ENCODE data around the gene NDUFB5.
"Not testable (repeated sequence)": the region's sequence is repeated elsewhere in the genome, so short reads cannot be mapped to it uniquely, and the experiment has no call there.

Gene NDUFB5

GRCh38 chr3:179630753-179631451 lies 26.3 kb downstream of the NDUFB5 start:
- no peak for DNase-seq (ENCODE audit: low read depth in 3 of 3)

- no peak for DNase-seq (ENCODE audit: low read depth in 3 of 3)
Measured at GRCh38 chr3:179640469-179640868, 35.9 kb downstream of the NDUFB5 start.

GRCh38 chr3:179642871-179643270 lies 38.3 kb downstream of the NDUFB5 start:
- DNase-seq (ENCODE audit: low read depth in 3 of 3): no peak

- not testable (repeated sequence) for DNase-seq (ENCODE audit: low read depth in 3 of 3)
Measured at GRCh38 chr3:179643837-179644236, 39.2 kb downstream of the NDUFB5 start.

GRCh38 chr3:179646177-179646576 lies 41.6 kb downstream of the NDUFB5 start:
- no peak for DNase-seq (ENCODE audit: low read depth in 3 of 3)

- DNase-seq (ENCODE audit: low read depth in 3 of 3): no peak
Measured at GRCh38 chr3:179651687-179652446, 47.3 kb downstream of the NDUFB5 start.

- peak; percentile 17 to 54 (median 24) for DNase-seq (ENCODE audit: low read depth in 3 of 3)
Measured at GRCh38 chr3:179652447-179653095, 48.0 kb downstream of the NDUFB5 start, which contains the start of gene USP13. USP13 (plus strand) TSS chr3:179653040; CDS start chr3:179653226, 186 bp downstream.

- peak; percentile 31 to 56 (median 36) for DNase-seq (ENCODE audit: low read depth in 3 of 3)
Measured at GRCh38 chr3:179653096-179653797, 48.7 kb downstream of the NDUFB5 start.

GRCh38 chr3:179655236-179655635 lies 50.6 kb downstream of the NDUFB5 start:
- no peak for DNase-seq (ENCODE audit: low read depth in 3 of 3)

- no peak for DNase-seq (ENCODE audit: low read depth in 3 of 3)
Measured at GRCh38 chr3:179658606-179659005, 54.0 kb downstream of the NDUFB5 start.

GRCh38 chr3:179660872-179661271 lies 56.3 kb downstream of the NDUFB5 start:
- no peak for DNase-seq (ENCODE audit: low read depth in 3 of 3)

GRCh38 chr3:179661777-179662176 lies 57.2 kb downstream of the NDUFB5 start:
- no peak for DNase-seq (ENCODE audit: low read depth in 3 of 3)

- DNase-seq (ENCODE audit: low read depth in 3 of 3): no peak
Measured at GRCh38 chr3:179663093-179663492, 58.5 kb downstream of the NDUFB5 start.

- no peak for DNase-seq (ENCODE audit: low read depth in 3 of 3)
Measured at GRCh38 chr3:179666030-179666429, 61.4 kb downstream of the NDUFB5 start.

- DNase-seq (ENCODE audit: low read depth in 3 of 3): no peak
Measured at GRCh38 chr3:179666436-179667035, 61.9 kb downstream of the NDUFB5 start.

- DNase-seq (ENCODE audit: low read depth in 3 of 3): no peak
Measured at GRCh38 chr3:179668429-179668828, 63.8 kb downstream of the NDUFB5 start.

- DNase-seq (ENCODE audit: low read depth in 3 of 3): no peak
Measured at GRCh38 chr3:179670311-179670710, 65.7 kb downstream of the NDUFB5 start.

GRCh38 chr3:179671309-179671708 lies 66.7 kb downstream of the NDUFB5 start:
- DNase-seq (ENCODE audit: low read depth in 3 of 3): no peak

- no peak for DNase-seq (ENCODE audit: low read depth in 3 of 3)
Measured at GRCh38 chr3:179671747-179672242, 67.2 kb downstream of the NDUFB5 start.

GRCh38 chr3:179672918-179673317 lies 68.3 kb downstream of the NDUFB5 start:
- DNase-seq (ENCODE audit: low read depth in 3 of 3): no peak

- DNase-seq (ENCODE audit: low read depth in 3 of 3): no peak
Measured at GRCh38 chr3:179673523-179673922, 68.9 kb downstream of the NDUFB5 start.

Measured in stimulated activated CD4-positive, alpha-beta T cell treated with anti-CD3 and anti-CD28 coated beads, TNF-alpha, amount 100 ng/mL, for 24 hours (primary cell).